HG03108 (cell line): ENCODE data around the gene WDR49.

Experiments
- ATAC-seq: cut with Tn5 transposase; IDR thresholded peaks from one replicate; pipeline ENCODE4 v1.9.1; 2021; ENCODE audit warnings: moderate library complexity; ENCODE audit not compliant: unreplicated experiment

WDR49 gene

GRCh38 chr3:167653760-167654159, at the start of gene WDR49:
Gene WDR49, minus strand, starts transcription at chr3:167653942. Its CDS starts 517 bp downstream, at chr3:167653425.
- ATAC-seq, result no peak

- ATAC-seq, result no peak
Observed at GRCh38 chr3:167700926-167701325, 47.2 kb upstream of the WDR49 start.

- ATAC-seq, result no peak
Observed at GRCh38 chr3:167700046-167700445, 46.3 kb upstream of the WDR49 start.

GRCh38 chr3:167694121-167694520, 40.4 kb upstream of the WDR49 start:
- ATAC-seq, result no peak

- ATAC-seq, result peak; percentile 100
Observed at GRCh38 chr3:167691366-167691765, 37.6 kb upstream of the WDR49 start.

DNA sequence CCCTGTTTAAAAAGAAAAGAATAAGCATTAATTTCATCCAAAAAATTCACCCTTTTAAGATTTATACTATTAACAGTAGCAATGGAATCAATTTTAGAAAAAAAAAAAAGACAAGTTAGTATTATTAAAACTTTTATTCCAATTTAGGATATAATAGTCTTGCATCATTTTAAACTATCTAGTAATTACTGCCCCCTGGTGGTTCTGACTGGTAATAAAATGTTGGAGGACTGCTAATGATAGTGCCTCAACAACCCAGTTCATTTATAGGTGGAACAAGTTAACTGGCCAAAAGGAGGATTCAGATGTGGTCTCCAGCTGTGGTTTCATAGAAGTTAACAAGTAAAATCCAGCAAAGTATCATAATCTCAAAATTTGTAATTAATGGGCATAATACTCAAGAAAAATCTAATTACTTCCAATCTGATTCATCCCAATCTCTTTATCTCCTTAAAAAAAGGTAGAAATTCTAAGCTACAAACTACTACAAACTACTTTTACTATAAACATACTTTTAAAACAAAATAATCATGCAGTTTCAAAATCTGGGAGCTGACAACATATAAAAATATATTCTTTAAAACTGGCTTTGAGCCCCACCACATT, 30.7 kb upstream of the WDR49 start:
- ATAC-seq, result peak; percentile 57

DNA sequence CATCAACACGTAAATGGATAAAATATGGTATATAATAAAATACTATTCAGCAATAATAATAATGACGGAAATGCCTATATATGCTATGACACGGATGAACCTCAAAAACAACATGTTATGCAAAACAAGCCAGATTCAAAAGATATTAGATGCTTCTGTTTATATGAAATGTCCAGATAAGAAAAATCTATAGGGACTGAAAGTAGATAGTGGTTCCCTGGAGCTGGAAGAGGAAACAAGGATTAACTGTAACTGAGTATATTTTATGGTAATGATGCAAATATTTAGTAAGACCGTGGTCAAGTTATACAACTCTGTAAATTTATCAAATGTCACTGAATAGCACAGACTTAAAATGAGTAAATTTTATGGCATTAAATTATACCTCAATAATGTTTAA, 25.8 kb upstream of the WDR49 start:
- ATAC-seq, result no peak

GRCh38 chr3:167675848-167676247, 22.1 kb upstream of the WDR49 start:
- ATAC-seq, result no peak

DNA sequence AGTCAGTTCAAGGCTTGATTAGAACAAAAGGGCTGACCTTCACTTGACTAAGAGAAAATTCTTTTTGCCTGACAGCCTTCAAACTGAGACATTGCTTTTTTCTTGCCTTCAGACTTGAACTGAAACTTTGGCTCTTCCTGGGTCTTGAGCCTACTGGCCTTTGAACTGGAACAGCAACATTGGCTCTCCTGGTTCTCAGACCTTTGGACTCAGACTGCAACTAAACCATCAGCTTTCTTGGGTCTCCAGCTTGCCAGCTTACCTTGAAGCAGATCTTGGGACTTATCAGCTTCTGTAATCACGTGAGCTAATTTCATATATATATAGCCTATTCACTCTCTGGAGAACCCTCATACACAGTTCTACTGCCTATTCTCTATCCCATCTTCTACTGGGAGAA, 19.5 kb upstream of the WDR49 start:
- ATAC-seq, result no peak

DNA sequence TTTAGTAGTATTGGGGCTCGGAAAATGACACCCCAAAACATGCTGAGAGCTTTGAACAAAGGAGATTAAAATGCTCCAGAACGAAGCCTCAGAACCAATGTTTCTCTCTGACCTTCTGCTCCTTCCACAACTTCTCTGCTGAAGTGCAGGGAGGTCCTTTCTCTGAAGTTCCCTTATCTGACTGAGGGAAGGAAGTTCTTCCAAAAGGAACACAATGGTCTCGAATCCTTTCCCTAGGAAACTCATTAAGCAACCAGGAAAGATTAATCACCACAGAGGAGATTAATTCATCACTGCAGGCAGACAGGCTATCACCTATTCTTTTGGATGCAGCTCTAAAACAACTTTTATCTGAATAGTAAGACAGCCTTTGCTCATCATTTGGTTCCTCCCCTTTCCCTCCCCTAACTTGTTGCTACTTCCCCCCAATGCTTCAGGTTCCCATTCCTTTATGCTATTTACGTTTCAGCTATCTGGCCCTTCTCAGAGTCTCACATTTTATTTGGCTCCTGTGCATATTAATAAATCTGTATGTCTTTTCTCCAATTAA, 18.2 kb upstream of the WDR49 start:
- ATAC-seq, result no peak

DNA sequence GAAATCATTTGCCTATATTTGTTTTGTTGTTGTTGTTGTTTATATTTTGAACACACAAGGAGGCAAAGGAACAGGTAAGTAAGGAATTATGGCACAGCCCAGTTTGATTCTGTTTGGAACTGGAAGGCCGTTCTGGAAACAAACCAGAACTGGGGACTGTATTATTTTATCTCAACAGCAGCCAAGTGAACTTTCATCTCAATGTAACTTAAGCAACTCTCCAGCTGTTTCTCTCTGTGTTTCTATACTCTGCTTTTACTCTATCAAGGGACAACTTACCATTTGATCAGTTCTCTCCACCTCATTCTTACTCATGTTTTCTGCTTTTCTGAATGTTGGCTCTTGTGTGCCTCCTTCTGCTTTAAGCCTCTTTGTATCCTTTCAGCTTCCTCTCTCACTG, 16.0 kb upstream of the WDR49 start:
- ATAC-seq, result no peak

DNA sequence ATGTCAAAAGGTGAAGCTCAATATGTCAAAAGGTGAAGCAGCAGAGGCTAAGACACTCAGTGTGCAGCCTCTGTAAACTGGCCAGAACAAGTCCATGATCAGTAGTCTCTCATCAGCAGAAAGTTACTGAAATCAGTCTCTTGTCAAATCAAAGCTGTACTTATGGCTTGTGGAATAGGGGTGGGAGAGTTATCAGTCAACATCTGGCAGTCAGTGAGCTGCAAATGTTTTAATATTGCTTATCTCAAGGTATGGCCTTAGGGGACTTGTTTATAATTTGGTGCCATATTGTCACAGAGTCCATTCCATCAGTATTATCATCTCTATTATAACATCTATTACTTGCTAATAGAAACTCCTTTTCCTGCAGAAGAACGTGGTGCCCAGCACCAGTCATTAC, 14.9 kb upstream of the WDR49 start:
- no peak for ATAC-seq

GRCh38 chr3:167666563-167666962, 12.8 kb upstream of the WDR49 start:
- no peak for ATAC-seq

DNA sequence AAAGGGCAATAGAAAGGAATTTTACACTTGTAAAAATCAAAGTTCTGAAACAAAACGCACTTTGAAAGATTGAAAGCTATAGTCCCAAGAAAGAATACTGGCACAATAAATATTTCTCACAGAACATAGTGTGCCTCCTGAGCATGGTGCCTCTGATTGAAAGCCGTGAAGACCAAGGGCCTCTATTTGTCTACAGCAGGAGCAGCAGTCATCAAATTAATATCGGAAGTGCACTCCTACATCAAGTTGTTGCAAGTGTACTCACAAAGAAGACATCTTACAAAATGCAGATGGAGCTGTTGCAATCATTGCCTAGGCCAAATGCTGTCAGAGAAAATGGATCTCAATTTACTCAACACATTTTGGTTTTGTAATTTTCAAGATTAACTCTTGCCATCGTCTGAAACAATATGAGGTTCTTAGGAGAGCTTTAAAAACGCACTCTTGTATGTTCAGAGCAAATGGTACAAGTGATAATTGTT, 9.2 kb upstream of the WDR49 start:
- ATAC-seq, result no peak

DNA sequence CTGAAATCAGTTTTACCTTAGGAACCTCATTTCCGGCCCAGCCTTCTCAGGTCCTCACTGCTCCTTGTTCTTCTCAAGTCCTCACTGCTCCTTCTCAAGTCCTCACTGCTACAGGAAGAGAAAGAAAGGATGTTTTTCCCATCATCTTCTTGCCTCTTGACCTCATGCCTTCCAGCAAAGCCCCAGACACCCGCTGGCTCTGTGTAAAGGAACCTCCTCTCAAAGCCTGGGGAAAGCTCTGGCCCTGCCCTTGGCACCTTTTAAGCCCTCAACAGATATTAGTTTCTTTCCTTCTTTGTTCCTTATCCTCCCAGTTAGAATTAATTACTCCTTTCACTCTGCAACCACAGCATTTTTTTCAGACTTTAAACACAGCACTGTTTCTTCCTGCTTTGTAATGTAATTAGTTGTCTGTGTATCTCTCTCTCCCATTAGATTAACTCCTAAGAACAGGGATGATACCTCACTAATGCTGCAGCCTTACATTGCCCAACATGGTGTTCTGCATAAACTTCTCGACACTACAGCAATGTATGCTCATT, 4.0 kb upstream of the WDR49 start:
- no peak for ATAC-seq

- no peak for ATAC-seq
Observed at GRCh38 chr3:167656821-167657220, 3.1 kb upstream of the WDR49 start.

DNA sequence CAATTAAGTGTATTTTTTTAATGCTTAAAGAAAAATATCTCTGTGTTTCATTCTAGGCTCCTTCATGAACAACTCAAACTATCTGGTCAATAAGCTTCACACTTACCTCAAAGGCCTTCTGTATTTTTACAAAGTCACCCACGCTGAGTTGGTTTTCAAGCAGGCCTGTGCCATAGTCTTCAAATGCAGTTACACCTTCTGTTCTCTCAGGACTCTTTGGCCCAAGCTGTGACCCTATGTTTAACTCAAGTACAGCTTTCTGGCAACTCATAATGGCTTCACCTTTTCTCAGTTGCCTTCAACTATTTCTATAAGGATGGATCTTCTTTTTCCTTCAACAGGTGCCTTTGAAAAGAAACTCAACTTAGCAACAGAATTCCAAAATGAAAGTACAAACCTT, 587 bp downstream of the WDR49 start:
- no peak for ATAC-seq

DNA sequence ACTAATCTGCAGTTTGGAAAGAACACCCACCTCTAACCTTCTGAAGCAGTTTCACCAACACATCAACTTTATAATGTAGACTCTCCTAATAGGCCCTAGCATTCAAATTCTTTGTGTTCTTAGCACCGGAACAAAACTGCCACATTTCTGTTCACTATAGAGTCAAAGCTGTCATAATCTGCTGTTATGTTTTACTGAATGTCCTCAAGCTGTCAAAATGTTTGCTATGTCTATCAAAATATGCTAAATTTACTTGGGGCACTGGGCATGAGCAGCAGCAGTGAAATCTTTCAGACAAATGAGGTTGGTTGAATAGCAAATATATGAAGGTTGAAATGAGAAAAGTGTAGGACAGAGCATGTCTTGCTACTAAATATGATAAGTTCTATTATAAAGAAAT, 1.9 kb downstream of the WDR49 start:
- ATAC-seq, result no peak

- no peak for ATAC-seq
Observed at GRCh38 chr3:167650459-167650858, 3.3 kb downstream of the WDR49 start.

DNA sequence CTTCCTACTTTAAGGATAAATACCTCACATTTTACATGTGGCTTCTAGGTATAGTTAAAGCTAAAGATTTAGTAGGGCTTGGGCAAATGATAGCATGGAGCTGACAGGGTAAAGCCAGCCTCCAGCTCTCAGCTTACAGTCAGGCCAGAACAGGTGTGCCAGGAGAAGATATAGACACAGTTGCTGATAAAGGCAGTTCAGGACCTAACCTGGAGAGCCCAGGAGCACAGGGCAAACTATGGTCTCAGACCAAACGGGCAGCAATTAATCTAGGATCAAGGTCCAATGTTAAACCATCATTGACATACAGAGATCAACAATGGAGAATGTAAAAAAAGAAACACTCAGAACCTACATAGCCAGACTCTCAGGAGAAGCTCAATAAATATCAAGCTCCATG, 4.0 kb downstream of the WDR49 start:
- no peak for ATAC-seq

DNA sequence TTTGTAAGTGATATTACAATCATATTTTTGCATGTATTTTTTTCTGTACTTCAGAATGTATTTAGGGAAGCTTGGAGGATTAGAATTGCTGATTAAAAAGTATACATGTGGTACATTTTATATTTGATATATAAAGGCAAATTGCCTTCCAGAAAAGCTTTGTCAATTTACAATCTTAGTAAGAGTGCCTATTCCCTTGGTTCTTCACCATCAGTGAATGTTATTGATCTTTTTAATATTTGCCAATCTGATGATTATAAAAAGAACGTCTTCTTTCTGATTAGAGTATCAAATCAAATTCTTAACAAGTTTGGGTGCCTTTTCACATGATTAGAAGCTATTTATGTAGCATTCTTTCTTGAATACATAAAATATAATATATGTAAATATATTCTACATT, 9.1 kb downstream of the WDR49 start:
- no peak for ATAC-seq

DNA sequence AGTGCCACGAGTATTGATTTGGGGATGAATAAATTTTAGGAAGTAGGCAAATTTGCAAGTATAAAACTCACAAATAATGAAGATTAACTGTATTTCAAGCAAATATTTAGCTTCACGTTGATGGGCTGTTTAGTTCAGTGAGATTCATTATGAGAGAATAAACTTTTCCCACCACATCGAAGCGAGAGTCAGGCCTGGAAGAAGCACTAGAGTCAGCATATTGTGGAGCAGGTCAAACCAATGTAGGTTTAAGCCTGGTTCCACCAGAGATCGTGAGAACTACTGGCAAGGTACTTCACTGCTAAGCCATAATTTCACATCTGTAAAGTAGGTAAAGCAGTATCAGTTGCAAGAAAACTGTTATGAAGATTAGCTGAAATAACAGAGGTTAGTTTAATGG, 22.3 kb downstream of the WDR49 start:
- ATAC-seq, result no peak

DNA sequence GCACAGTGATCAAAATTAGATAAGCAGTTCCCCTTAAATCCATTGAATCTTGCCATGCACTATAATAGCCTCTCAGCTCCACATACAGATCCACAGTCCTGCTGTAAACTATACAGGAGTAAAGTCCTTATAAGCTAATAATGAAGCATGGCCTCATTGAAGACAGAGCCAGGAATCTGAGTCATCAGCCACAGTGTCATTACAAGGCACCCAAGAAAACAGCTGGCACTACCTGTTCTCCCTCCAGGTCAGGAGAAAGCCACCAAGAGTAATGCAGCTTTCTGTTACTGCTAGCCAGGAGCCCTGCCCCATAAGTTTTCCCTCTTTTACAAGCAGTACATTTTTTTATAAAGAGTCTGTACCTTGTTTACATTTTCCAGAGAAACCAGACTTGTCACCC, 27.3 kb downstream of the WDR49 start:
- ATAC-seq, result no peak
